ENCODE data around the gene TM4SF4.

TM4SF4 gene

GRCh38 chr3:149541091-149541491 is 66.6 kb downstream of the TM4SF4 start:
- Histone ChIP-seq H3K9ac (ENCODE audit: low read depth, low read length, poor library complexity, severe bottlenecking) (no peak overlapping the region), H3K9me2 (replicated peaks; ENCODE audit: low read depth, low read length) (no peaks in the 10 kb centered on the region), H3K79me2 (ENCODE audit: insufficient read depth, low read length) (no peaks in the 10 kb centered on the region), H3K4me3 (ENCODE audit: low read length, poor library complexity, severe bottlenecking) (no peak overlapping the region), H3F3A (ENCODE audit: low read depth) (no peaks in the 10 kb centered on the region), H3K27me3 (ENCODE audit: insufficient read depth, low read length, poor library complexity, severe bottlenecking) (no peaks in the 10 kb centered on the region), H2AFZ (ENCODE audit: low read length) (no peak overlapping the region), H4K20me1 (ENCODE audit: insufficient read depth, low read length, poor library complexity, severe bottlenecking) (no peaks in the 10 kb centered on the region), H3K9me3 (ENCODE audit: insufficient read depth, low read depth, low read length) (no peaks in the 10 kb centered on the region), H3K4me2 (ENCODE audit: low read depth, low read length, poor library complexity, severe bottlenecking) (no peak overlapping the region), H3K36me3 (ENCODE audit: insufficient read depth, low read length) (no peaks in the 10 kb centered on the region), H3K4me1 (ENCODE audit: insufficient read depth, low read length, poor library complexity, severe bottlenecking) (no peaks in the 10 kb centered on the region)
- TF ChIP-seq EZH2phosphoT487 (IDR thresholded peaks at IDR 0.05; ENCODE audit: borderline replicate concordance) (no peak), CTCF (conservative IDR thresholded peaks at IDR 0.05; ENCODE audit: low read length) (no peak)

GRCh38 chr3:149542375-149543312 is 68.1 kb downstream of the TM4SF4 start:
- Histone ChIP-seq H3K4me1 (ENCODE audit: insufficient read depth, low read length, poor library complexity, severe bottlenecking) (no peaks in the 10 kb centered on the region), H3K4me2 (ENCODE audit: low read depth, low read length, poor library complexity, severe bottlenecking) (no peak overlapping the region), H3K27me3 (ENCODE audit: insufficient read depth, low read length, poor library complexity, severe bottlenecking) (no peaks in the 10 kb centered on the region), H3K9ac (ENCODE audit: low read depth, low read length, poor library complexity, severe bottlenecking) (no peak overlapping the region), H3F3A (ENCODE audit: low read depth) (no peaks in the 10 kb centered on the region), H3K4me3 (ENCODE audit: low read length, poor library complexity, severe bottlenecking) (no peak overlapping the region), H3K79me2 (ENCODE audit: insufficient read depth, low read length) (no peaks in the 10 kb centered on the region), H3K9me2 (replicated peaks; ENCODE audit: low read depth, low read length) (no peaks in the 10 kb centered on the region), H2AFZ (ENCODE audit: low read length) (0 out of 2 replicates have a peak overlapping the region, but pooled peaks have one; percentile 39), H4K20me1 (ENCODE audit: insufficient read depth, low read length, poor library complexity, severe bottlenecking) (no peaks in the 10 kb centered on the region), H3K36me3 (ENCODE audit: insufficient read depth, low read length) (no peaks in the 10 kb centered on the region), H3K9me3 (ENCODE audit: insufficient read depth, low read depth, low read length) (no peaks in the 10 kb centered on the region)
- TF ChIP-seq EZH2phosphoT487 (IDR thresholded peaks at IDR 0.05; ENCODE audit: borderline replicate concordance) (no peak), CTCF (conservative IDR thresholded peaks at IDR 0.05; ENCODE audit: low read length) (no peak)

- Histone ChIP-seq H3K4me1 (ENCODE audit: insufficient read depth, low read length, poor library complexity, severe bottlenecking) (no peaks in the 10 kb centered on the region), H3K79me2 (ENCODE audit: insufficient read depth, low read length) (no peaks in the 10 kb centered on the region)
- TF ChIP-seq CTCF (conservative IDR thresholded peaks at IDR 0.05; ENCODE audit: low read length), result no peak
- no peak for TF ChIP-seq EZH2phosphoT487 (IDR thresholded peaks at IDR 0.05; ENCODE audit: borderline replicate concordance)
These were observed 70.6 kb downstream of the TM4SF4 start for GRCh38 chr3:149545049-149545448.

More at GRCh38 chr3:149545049-149545448, 70.6 kb downstream of the TM4SF4 start:
- no peak overlapping the region for H3K9ac ChIP-seq (ENCODE audit: low read depth, low read length, poor library complexity, severe bottlenecking)
- no peaks in the 10 kb centered on the region for H3K9me3 ChIP-seq (ENCODE audit: insufficient read depth, low read depth, low read length)
- H2AFZ ChIP-seq (ENCODE audit: low read length), result no peak overlapping the region
- no peak overlapping the region for H3K4me3 ChIP-seq (ENCODE audit: low read length, poor library complexity, severe bottlenecking)
- no peaks in the 10 kb centered on the region for H3F3A ChIP-seq (ENCODE audit: low read depth)
- no peaks in the 10 kb centered on the region for H3K9me2 ChIP-seq (replicated peaks; ENCODE audit: low read depth, low read length)
- no peaks in the 10 kb centered on the region for H4K20me1 ChIP-seq (ENCODE audit: insufficient read depth, low read length, poor library complexity, severe bottlenecking)
- no peak overlapping the region for H3K4me2 ChIP-seq (ENCODE audit: low read depth, low read length, poor library complexity, severe bottlenecking)
- H3K27me3 ChIP-seq (ENCODE audit: insufficient read depth, low read length, poor library complexity, severe bottlenecking), result no peaks in the 10 kb centered on the region
- no peaks in the 10 kb centered on the region for H3K36me3 ChIP-seq (ENCODE audit: insufficient read depth, low read length)

All from Loucy (cell line).